Activated T-cell treated with anti-CD3 and anti-CD28 coated beads, Interleukin-2, amount 50 U/mL, for 4 hours (primary cell): ENCODE data around the gene DENND1B. TPM values are rescaled to one million over a fixed set of nuclear protein-coding genes. Genes with fewer than 3 reads are reported as not detected.

Experiments
- ATAC-seq, 2 donors: fragments of 200-7000 bp; cut with Tn5 transposase; one replicate each; pipeline ENCODE4 v1.10.0; 2021
- DNase-seq: peaks from one replicate; pipeline ENCODE4 v3.0.0-alpha.2; 2020
- H3K27me3 Mint-ChIP-seq: one replicate; pipeline ENCODE4 v1.8.0; 2021; ENCODE audit warnings: low read depth, mixed read lengths
- H3K36me3 Mint-ChIP-seq: one replicate; pipeline ENCODE4 v1.8.0; 2022; ENCODE audit warnings: mixed read lengths; ENCODE audit not compliant: insufficient read depth
- H3K4me1 Mint-ChIP-seq: one replicate; pipeline ENCODE4 v1.8.0; 2021; ENCODE audit warnings: low read depth, mixed read lengths
- H3K4me3 Mint-ChIP-seq: one replicate; pipeline ENCODE4 v1.8.0; 2021; ENCODE audit warnings: mild to moderate bottlenecking, moderate library complexity, mixed read lengths
- H3K9me3 Mint-ChIP-seq: one replicate; pipeline ENCODE4 v1.8.0; 2021; ENCODE audit warnings: mixed read lengths
- total RNA-seq, 3 donors: library from RNA; stranded (reverse); gene quantifications; one replicate each; pipeline ENCODE4 v1.2.1, GENCODE V29; 2021

The DENND1B gene
- total RNA-seq, 3 donors from 2014 or later = 7.7 to 9.0 (median 9.0) TPM

- H3K36me3 Mint-ChIP-seq = peaks cover 6% of the 10 kb centered on the region
- peaks cover 14% of the 10 kb centered on the region for H3K4me1 Mint-ChIP-seq
- DNase-seq (no peak), ATAC-seq (no peak)
- H3K27me3 Mint-ChIP-seq = no peaks in the 10 kb centered on the region
- H3K9me3 Mint-ChIP-seq = no peaks in the 10 kb centered on the region
- H3K4me3 Mint-ChIP-seq = no peak overlapping the region
Measured at GRCh38 chr1:197673292-197673691, 102.0 kb downstream of the DENND1B start.

DNA sequence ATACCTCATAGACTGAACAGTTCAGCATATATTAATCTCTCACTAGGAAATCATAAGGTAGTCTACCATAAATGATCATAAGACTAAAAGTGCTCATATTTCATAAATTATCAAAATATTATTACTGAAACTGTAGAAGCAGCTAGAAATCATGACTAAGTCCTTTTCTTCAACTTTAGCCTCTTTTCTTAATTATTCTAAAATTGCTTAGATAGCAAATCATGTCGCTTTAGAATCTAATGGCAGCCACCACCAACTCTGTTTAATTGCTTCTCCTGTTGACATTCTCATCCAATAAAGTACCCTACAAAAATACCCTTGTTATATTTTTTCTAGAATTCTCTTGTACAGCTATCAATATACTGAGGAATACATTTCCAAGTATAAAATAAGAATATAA, 102.9 kb downstream of the DENND1B start:
- H3K36me3 Mint-ChIP-seq = peaks cover 6% of the 10 kb centered on the region
- no peak for DNase-seq
- no peaks in the 10 kb centered on the region for H3K9me3 Mint-ChIP-seq
- no peak overlapping the region for H3K4me3 Mint-ChIP-seq
- H3K27me3 Mint-ChIP-seq = no peaks in the 10 kb centered on the region
- H3K4me1 Mint-ChIP-seq = peaks cover 9% of the 10 kb centered on the region
- no peak for ATAC-seq

DNA sequence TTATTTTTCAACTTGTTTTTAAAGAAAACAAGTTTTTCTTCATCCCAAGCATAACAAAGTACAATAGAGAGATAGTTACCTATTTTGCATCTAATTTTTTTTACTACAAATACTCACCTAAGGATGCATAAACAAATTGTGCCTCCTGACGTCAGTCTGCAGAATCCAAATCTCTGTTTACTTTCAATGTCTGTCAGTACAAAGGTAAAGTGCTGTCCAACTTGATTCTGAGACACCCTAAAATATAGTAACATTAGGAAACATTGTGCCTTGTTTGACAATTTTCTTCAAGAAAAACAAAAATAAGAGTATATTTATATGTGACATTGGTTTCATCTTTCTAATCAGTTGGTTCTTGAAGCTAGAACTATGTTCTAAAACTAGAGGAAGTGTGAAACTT, 103.4 kb downstream of the DENND1B start:
- Mint-ChIP-seq H3K4me3 (no peak overlapping the region), H3K27me3 (no peaks in the 10 kb centered on the region), H3K4me1 (peaks cover 5% of the 10 kb centered on the region), H3K9me3 (no peaks in the 10 kb centered on the region), H3K36me3 (peaks cover 6% of the 10 kb centered on the region)
- no peak for DNase-seq
- ATAC-seq = no peak

GRCh38 chr1:197671140-197671539, 104.1 kb downstream of the DENND1B start:
- H3K4me1 Mint-ChIP-seq = peaks cover 3% of the 10 kb centered on the region
- ATAC-seq (no peak), DNase-seq (no peak)
- H3K4me3 Mint-ChIP-seq = no peak overlapping the region
- no peaks in the 10 kb centered on the region for H3K9me3 Mint-ChIP-seq
- no peaks in the 10 kb centered on the region for H3K27me3 Mint-ChIP-seq
- peaks cover 6% of the 10 kb centered on the region for H3K36me3 Mint-ChIP-seq

DNA sequence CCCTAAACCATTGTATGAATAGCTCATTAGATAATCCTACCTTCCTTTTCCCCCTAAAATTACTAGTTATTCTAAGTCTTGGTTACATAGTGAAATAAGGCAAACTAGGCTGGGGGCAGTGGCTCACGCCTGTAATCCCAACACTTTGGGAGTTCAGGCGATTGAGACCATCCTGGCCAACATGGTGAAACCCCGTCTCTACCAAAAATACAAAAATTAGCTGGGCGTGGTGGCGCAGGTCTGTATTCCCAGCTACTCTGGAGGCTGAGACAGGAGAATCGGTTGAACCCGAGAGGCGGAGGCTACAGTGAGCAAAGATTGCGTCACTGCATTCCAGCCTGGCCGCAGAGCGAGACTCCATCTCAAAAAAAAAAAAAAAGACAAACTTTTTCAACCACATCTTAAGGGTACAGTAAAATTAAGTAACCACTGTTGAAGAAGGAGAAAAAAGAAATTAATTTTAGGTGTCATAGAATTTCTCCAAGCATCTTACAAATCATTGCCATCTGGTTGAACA, 108.5 kb downstream of the DENND1B start:
- Mint-ChIP-seq H3K36me3 (peaks cover 4% of the 10 kb centered on the region), H3K4me1 (no peaks in the 10 kb centered on the region), H3K27me3 (no peaks in the 10 kb centered on the region), H3K9me3 (no peaks in the 10 kb centered on the region), H3K4me3 (no peak overlapping the region)
- no peak for DNase-seq
- no peak for ATAC-seq

GRCh38 chr1:197664391-197664790, 110.9 kb downstream of the DENND1B start:
- DNase-seq (no peak), ATAC-seq (no peak)
- Mint-ChIP-seq H3K9me3 (no peaks in the 10 kb centered on the region), H3K4me3 (no peak overlapping the region), H3K27me3 (no peaks in the 10 kb centered on the region), H3K36me3 (no peaks in the 10 kb centered on the region), H3K4me1 (peaks cover 11% of the 10 kb centered on the region)

DNA sequence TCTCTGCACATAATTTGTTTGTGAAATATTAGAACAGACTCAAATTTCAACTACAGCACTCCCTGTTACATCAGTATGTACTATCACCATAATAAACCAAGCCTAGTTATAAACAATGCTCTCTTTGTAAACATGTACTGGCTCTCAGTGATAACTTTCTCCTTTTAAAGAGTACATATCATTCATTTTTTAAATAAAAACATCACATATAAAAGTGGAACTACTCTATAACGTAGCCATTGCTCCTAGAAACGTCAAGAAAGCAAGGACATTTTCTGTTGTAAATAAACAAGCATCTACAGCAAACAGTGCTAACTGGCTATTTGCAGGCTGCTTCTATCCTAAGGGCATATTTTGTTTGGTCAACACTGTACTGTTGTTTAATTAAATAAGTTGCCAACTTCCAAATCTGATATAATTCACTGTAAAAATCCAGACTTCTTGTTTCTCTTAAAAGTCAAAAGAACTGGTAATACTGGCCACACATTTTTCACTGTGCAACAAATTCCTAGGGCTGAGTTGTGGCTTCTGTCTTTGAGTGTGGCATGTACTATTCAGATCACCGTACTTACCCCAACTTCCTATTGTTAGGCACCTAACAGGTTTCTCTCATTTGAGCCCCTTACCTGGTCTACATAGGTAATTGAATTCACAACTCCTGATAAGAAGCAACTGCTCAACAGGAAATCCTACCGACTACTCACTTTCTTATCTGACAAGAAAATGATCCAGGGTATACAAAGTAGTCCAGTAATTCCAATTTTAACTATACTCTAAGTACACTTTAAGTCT, 111.9 kb downstream of the DENND1B start:
- ATAC-seq (no peak), DNase-seq (no peak)
- Mint-ChIP-seq H3K4me1 (peaks cover 13% of the 10 kb centered on the region), H3K27me3 (no peaks in the 10 kb centered on the region), H3K9me3 (no peaks in the 10 kb centered on the region), H3K4me3 (no peak overlapping the region), H3K36me3 (no peaks in the 10 kb centered on the region)

DNA sequence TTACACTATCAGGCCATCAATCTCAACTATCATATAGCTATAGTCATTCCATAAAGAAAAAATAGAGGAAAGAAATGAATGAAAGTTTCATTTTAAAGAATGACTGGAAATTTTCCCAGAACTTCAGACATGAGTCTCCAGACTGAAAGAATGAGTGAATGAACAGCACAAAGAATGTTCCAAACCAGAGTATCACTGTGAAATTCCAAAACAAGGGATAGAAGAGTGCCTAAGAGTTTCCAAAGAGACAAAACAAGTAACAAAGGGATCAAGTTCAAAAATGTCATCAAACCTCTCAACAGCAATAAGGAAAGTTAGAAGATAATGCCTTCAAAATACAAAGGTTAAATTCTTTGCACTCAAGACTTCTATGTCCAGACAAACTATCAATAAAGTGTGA, 114.9 kb downstream of the DENND1B start:
- Mint-ChIP-seq H3K36me3 (peaks cover 8% of the 10 kb centered on the region), H3K4me3 (no peak overlapping the region), H3K27me3 (no peaks in the 10 kb centered on the region)

DNA sequence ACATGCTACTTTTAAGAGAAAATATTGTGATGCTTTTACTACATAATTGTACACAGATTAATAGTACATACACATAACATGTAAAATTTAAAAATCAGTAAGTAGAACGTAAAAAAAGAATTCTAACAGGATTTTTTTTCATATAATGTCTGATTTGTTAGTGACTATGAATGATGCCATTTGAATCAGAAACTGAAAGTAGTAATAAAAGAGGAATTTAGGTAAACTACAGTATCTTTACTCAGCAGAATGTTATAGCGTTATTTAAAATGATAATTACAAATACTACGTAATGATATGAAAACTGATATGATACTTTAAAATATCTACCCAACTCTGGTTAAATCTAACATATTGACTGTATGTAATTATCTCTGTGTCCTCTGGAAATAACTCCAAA, 116.1 kb downstream of the DENND1B start:
- H3K9me3 Mint-ChIP-seq = no peaks in the 10 kb centered on the region
- no peak overlapping the region for H3K4me3 Mint-ChIP-seq
- H3K36me3 Mint-ChIP-seq = peaks cover 11% of the 10 kb centered on the region
- no peaks in the 10 kb centered on the region for H3K27me3 Mint-ChIP-seq
- peaks cover 13% of the 10 kb centered on the region for H3K4me1 Mint-ChIP-seq
- no peak for DNase-seq
- no peak for ATAC-seq

More for the DNA sequence above, 114.9 kb downstream of the DENND1B start:
- Mint-ChIP-seq H3K9me3 (no peaks in the 10 kb centered on the region), H3K4me1 (peaks cover 13% of the 10 kb centered on the region)
- DNase-seq = no peak
- no peak for ATAC-seq

DNA sequence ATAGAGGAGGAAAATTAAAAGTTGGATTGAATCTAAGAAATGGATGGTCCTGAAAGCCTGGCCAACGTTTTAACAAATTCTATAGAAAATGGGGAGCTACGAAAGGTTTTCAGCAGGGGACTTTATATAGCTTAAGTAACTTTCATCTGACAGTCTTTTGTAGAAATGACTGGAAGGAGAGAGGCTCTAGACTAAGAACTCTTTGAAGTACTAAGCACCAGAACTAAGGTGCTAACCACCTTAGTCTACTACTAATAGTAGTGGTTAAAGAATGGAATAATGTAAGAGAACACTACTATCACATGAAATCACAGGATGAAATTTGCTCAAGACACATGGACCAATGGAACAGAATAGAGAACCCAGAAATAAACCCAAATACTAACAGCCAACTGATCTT, 126.1 kb downstream of the DENND1B start:
- Mint-ChIP-seq H3K4me1 (peaks cover 4% of the 10 kb centered on the region), H3K4me3 (no peak overlapping the region), H3K9me3 (no peaks in the 10 kb centered on the region), H3K36me3 (peaks cover 13% of the 10 kb centered on the region), H3K27me3 (no peaks in the 10 kb centered on the region)
- ATAC-seq (no peak), DNase-seq (no peak)

GRCh38 chr1:197638316-197638715, 137.0 kb downstream of the DENND1B start:
- Mint-ChIP-seq H3K36me3 (peaks cover 19% of the 10 kb centered on the region), H3K4me3 (no peak overlapping the region), H3K27me3 (no peaks in the 10 kb centered on the region), H3K4me1 (peaks cover 2% of the 10 kb centered on the region), H3K9me3 (no peaks in the 10 kb centered on the region)
- no peak for ATAC-seq
- no peak for DNase-seq

- no peaks in the 10 kb centered on the region for H3K27me3 Mint-ChIP-seq
- H3K4me1 Mint-ChIP-seq = peaks cover 2% of the 10 kb centered on the region
- peaks cover 26% of the 10 kb centered on the region for H3K36me3 Mint-ChIP-seq
- no peaks in the 10 kb centered on the region for H3K9me3 Mint-ChIP-seq
- ATAC-seq (no peak), DNase-seq (no peak)
- H3K4me3 Mint-ChIP-seq = no peak overlapping the region
Measured at GRCh38 chr1:197637406-197637805, 137.9 kb downstream of the DENND1B start.

DNA sequence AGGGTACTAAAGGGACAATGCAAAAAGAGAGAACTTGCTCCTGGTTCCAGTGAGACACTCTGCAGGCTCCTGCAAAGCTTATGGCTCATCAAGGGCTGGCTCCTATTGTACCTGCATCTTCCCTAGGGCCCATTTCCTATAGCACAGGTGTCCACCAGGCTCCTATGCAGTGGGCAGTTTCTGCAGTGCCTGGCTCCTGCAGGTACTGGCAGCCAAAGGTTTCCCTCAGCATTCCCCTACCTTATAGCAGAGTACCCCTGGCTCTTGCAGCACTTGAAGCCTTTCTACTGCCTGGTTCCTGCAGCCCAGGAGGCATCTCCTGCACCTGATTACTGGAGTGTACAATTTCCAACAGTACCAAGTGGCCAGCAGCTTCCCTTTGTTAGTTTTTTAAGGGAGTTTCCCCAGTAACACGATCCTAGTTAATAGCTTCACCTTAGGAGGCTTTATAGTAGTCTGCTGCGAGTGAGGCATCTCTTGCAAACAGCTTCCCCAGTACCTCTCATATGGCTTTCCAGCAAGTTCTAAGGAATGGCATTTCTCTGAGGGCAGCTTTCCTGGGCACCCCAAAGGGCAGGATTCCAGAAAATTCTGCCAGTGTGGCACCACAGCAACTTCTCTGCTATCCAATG, 141.7 kb downstream of the DENND1B start:
- Mint-ChIP-seq H3K36me3 (peaks cover 36% of the 10 kb centered on the region), H3K27me3 (no peaks in the 10 kb centered on the region), H3K9me3 (peaks cover 9% of the 10 kb centered on the region), H3K4me3 (no peak overlapping the region), H3K4me1 (peaks cover 2% of the 10 kb centered on the region)
- ATAC-seq (no peak), DNase-seq (no peak)

GRCh38 chr1:197632651-197633050, 142.6 kb downstream of the DENND1B start:
- no peak for ATAC-seq
- peaks cover 2% of the 10 kb centered on the region for H3K4me1 Mint-ChIP-seq
- H3K9me3 Mint-ChIP-seq = peaks cover 12% of the 10 kb centered on the region

DNA sequence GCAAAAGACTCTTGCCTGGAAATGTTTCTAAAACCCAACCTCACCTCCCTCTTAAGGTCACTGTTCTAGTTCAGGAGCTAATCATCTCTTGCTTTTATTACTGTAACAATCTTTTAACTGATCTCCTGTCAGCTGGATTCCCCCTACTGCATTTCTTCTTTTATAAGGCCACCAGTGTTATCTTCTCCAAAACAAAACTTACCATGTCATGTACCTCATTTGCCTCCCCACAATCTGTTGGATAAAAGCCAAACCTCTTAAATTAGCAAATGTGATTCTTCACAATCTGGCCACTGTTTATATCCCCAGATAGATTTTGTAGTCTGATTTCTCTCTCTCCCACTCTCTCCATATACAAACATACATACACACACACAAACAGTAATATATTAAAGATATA, 143.3 kb downstream of the DENND1B start:
- H3K4me3 Mint-ChIP-seq = no peak overlapping the region
- ATAC-seq (no peak), DNase-seq (no peak)
- peaks cover 2% of the 10 kb centered on the region for H3K4me1 Mint-ChIP-seq
- peaks cover 42% of the 10 kb centered on the region for H3K36me3 Mint-ChIP-seq
- peaks cover 12% of the 10 kb centered on the region for H3K9me3 Mint-ChIP-seq
- no peaks in the 10 kb centered on the region for H3K27me3 Mint-ChIP-seq

More at GRCh38 chr1:197632651-197633050, 142.6 kb downstream of the DENND1B start:
- no peak for DNase-seq
- Mint-ChIP-seq H3K36me3 (peaks cover 41% of the 10 kb centered on the region), H3K27me3 (no peaks in the 10 kb centered on the region), H3K4me3 (no peak overlapping the region)
